ENCODE data around the gene SCAP. TPM values are rescaled to one million over a fixed set of nuclear protein-coding genes. Genes with fewer than 3 reads are reported as not detected.

SCAP gene
- total and polyA plus RNA-seq, 2 of the 13 experiments (the other 11 are each of a cell fraction or from before 2014, with no cell fraction given) = 40.4 to 53.3 TPM

DNA sequence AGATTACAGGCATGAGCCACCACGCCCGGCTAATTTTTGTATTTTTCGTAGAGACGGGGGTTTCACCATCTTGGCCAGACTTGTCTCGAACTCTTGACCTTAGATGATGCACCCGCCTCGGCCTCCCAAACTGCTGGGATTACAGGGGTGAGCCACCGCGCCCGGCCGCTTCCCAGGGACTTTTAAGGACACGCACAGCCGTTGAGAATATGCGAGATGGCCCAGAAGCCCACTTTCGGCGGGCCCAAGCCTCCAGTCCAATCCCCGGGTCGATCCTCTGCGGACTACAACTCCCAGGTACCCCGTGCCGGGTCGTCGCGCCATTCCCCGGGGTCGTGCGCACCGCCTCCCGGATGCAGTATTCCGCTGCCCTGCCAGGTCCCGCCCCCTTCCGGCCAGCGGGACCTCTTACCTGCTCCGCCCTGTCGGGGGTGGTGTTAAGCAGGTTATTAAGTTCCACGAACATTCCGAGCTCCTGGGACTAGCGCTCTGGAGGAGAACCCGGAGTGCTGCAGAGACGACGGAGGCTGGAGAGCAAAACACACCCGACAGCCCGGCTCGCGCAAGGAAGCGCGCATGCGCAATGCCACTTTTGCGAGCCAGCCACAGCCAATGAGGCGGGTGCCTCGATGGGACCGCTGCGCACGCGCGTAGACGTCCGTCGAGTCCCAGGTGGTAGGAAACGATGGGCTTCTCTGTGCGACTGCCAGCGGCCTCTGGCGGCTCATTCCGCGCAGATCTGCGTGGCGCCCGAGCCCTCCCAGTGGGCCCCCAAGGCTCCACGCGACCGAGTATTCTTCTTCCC lies 37.6 kb upstream of the SCAP start, which contains the start of gene ELP6 (continued):
- TF ChIP-seq ZNF142 (CRISPR knock-in tag; IDR thresholded peaks at IDR 0.05) = peak; percentile 72; the same call in 1 of the 2 replicates
- TF ChIP-seq HNRNPLL (IDR thresholded peaks at IDR 0.05; ENCODE audit: low read depth, low read length, poor library complexity, severe bottlenecking) = peak; percentile 72
- TF ChIP-seq MED8 (CRISPR knock-in tag; IDR thresholded peaks at IDR 0.05; ENCODE audit: insufficient replicate concordance) = peak; percentile 54
- TF ChIP-seq PRDM4 (CRISPR knock-in tag; IDR thresholded peaks at IDR 0.05; ENCODE audit: borderline replicate concordance) = peak; percentile 83; the same call in 1 of the 2 replicates
- no peak for TF ChIP-seq ZNF7 (CRISPR knock-in tag; IDR thresholded peaks at IDR 0.05)
- TF ChIP-seq, protein P1, sequence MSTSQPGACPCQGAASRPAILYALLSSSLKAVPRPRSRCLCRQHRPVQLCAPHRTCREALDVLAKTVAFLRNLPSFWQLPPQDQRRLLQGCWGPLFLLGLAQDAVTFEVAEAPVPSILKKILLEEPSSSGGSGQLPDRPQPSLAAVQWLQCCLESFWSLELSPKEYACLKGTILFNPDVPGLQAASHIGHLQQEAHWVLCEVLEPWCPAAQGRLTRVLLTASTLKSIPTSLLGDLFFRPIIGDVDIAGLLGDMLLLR (CRISPR knock-in tag; IDR thresholded peaks at IDR 0.05) = peak; percentile 77; the same call in 1 of the 2 replicates
- no peak for TF ChIP-seq ZNF343 (CRISPR knock-in tag; IDR thresholded peaks at IDR 0.05)
- TF ChIP-seq, protein P2, sequence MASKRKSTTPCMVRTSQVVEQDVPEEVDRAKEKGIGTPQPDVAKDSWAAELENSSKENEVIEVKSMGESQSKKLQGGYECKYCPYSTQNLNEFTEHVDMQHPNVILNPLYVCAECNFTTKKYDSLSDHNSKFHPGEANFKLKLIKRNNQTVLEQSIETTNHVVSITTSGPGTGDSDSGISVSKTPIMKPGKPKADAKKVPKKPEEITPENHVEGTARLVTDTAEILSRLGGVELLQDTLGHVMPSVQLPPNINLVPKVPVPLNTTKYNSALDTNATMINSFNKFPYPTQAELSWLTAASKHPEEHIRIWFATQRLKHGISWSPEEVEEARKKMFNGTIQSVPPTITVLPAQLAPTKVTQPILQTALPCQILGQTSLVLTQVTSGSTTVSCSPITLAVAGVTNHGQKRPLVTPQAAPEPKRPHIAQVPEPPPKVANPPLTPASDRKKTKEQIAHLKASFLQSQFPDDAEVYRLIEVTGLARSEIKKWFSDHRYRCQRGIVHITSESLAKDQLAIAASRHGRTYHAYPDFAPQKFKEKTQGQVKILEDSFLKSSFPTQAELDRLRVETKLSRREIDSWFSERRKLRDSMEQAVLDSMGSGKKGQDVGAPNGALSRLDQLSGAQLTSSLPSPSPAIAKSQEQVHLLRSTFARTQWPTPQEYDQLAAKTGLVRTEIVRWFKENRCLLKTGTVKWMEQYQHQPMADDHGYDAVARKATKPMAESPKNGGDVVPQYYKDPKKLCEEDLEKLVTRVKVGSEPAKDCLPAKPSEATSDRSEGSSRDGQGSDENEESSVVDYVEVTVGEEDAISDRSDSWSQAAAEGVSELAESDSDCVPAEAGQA (IDR thresholded peaks at IDR 0.05; ENCODE audit: low read depth) = peak; percentile 38; the same call in 1 of the 2 replicates
- TF ChIP-seq, protein P2 (CRISPR knock-in tag; IDR thresholded peaks at IDR 0.05; ENCODE audit: borderline replicate concordance) = no peak; the same call in 1 of the 2 replicates
- peak; percentile 86; the same call in 1 of the 2 replicates for TF ChIP-seq ZNF350 (CRISPR knock-in tag; IDR thresholded peaks at IDR 0.05; ENCODE audit: borderline replicate concordance, low read depth)
- TF ChIP-seq ADNP (CRISPR knock-in tag; IDR thresholded peaks at IDR 0.05) = 0 out of 2 replicates have a peak, but pooled peaks have one; percentile 20

All from HepG2 (cell line).